Common myeloid progenitor, CD34-positive (primary cell): ENCODE results near the gene ZNF37A.

Experiments
- CTCF ChIA-PET: fragments of 350-600 bp; sonication (Branson Sonifier 250); formaldehyde crosslinking; loops from one replicate; lab custom pipeline; 2021; ENCODE audit warnings: antibody characterized with exemption; lab: Charles Lee
- POLR2A ChIA-PET: fragments of 350-600 bp; sonication (Branson Sonifier 250); formaldehyde crosslinking; loops from one replicate; lab custom pipeline; 2021; ENCODE audit warnings: antibody characterized with exemption; lab: Charles Lee
- DNase-seq, 3 donors: peaks; one replicate each; pipeline versions ENCODE4 v3.0.0 to v3.0.0-alpha.2; 2013
- H3K27ac ChIP-seq, 2 experiments: 1 replicate in 1 of 2; 2 replicates in 1 of 2; pipeline ENCODE4 v1.7.0; 2013; ENCODE audit warnings: inconsistent platforms in 2 of 2, low read length in 2 of 2, mild to moderate bottlenecking in 2 of 2, low read depth in 1 of 2, moderate library complexity in 1 of 2; ENCODE audit not compliant: severe bottlenecking in 2 of 2, insufficient read depth in 1 of 2, poor library complexity in 1 of 2
- H3K27me3 ChIP-seq, 5 experiments: replicated peaks in 2 of 5; 1 replicate in 3 of 5; 2 replicates in 2 of 5; pipeline versions ENCODE4 v1.6.1 to v1.7.0; 2013; ENCODE audit warnings: low read length in 4 of 5, mild to moderate bottlenecking in 2 of 5, moderate library complexity in 2 of 5, inconsistent platforms in 1 of 5; ENCODE audit not compliant: insufficient read depth in 5 of 5, control insufficient read depth in 4 of 5
- H3K36me3 ChIP-seq, 4 experiments: 1 replicate in 2 of 4; 2 replicates in 2 of 4; pipeline versions ENCODE4 v1.6.1 to v1.7.0; 2013; ENCODE audit warnings: low read length in 3 of 4, control low read depth in 1 of 4, mild to moderate bottlenecking in 1 of 4; ENCODE audit not compliant: control insufficient read depth in 4 of 4, insufficient read depth in 4 of 4
- H3K4me1 ChIP-seq, 4 experiments: 1 replicate in 3 of 4; 2 replicates in 1 of 4; pipeline versions ENCODE4 v1.6.1 to v1.7.1; 2013; ENCODE audit warnings: low read length in 3 of 4, mild to moderate bottlenecking in 3 of 4, control low read depth in 1 of 4, inconsistent platforms in 1 of 4, moderate library complexity in 1 of 4; ENCODE audit not compliant: control insufficient read depth in 4 of 4, insufficient read depth in 4 of 4; ENCODE audit errors: control extremely low read depth in 1 of 4
- H3K4me3 ChIP-seq, 7 experiments: 1 replicate in 4 of 7; 2 replicates in 3 of 7; pipeline versions ENCODE4 v1.5.1 to v1.7.0; 2013; ENCODE audit warnings: mild to moderate bottlenecking in 7 of 7, low read length in 6 of 7, moderate library complexity in 6 of 7, inconsistent platforms in 2 of 7, low read depth in 2 of 7, control low read depth in 1 of 7; ENCODE audit not compliant: insufficient read depth in 4 of 7, control insufficient read depth in 1 of 7; ENCODE audit errors: extremely low read depth in 1 of 7
- H3K9me3 ChIP-seq, 5 experiments: 1 replicate in 4 of 5; 2 replicates in 1 of 5; pipeline versions ENCODE4 v1.6.1 to v1.7.1; 2013; ENCODE audit warnings: low read length in 4 of 5, mild to moderate bottlenecking in 2 of 5, inconsistent platforms in 1 of 5, low read depth in 1 of 5, moderate library complexity in 1 of 5; ENCODE audit not compliant: control insufficient read depth in 4 of 5, insufficient read depth in 2 of 5; ENCODE audit errors: control extremely low read depth in 1 of 5
- WGBS: methylation state at CpG from one replicate; pipeline ENCODE4 v1.1.5; 2013; ENCODE audit not compliant: insufficient coverage; 5-methylcytosine and 5-hydroxymethylcytosine counted together

The ZNF37A gene

DNA sequence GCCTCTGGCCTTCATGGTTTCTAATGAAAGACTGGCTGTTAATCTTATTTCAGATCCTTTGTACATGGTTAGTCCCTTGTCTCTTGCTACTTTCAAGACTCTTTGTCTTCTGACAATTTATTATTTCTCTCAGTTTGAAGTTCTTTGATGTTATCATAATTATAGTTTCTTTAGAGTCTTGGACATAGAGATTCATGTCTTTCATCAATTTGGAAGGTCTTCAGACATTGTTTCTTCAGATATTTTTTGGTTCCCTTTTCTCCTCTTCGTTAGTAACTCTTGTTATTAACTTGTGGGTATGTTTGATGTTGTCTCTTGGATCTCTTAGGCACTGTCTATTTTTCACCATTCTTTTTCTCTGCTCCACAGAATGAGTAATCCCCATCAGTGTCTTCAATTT, 8.7 kb downstream of the ZNF37A start:
- H3K4me1 ChIP-seq, result no peaks in the 10 kb centered on the region
- WGBS, result no CpG with 5 or more reads among the region's 1 CpG
- no peak overlapping the region for H3K27ac ChIP-seq
- no peak overlapping the region for H3K4me3 ChIP-seq
- ChIA-PET CTCF (no interaction called here), POLR2A (no interaction called here)
- DNase-seq, result peak in 2 of 3 donors; percentile 39 to 54
- H3K27me3 ChIP-seq, result no peaks in the 10 kb centered on the region
- H3K9me3 ChIP-seq, result peaks cover 18 to 75% (median 23%) of the 10 kb centered on the region in 5 experiments
- H3K36me3 ChIP-seq, result peaks cover 32 to 89% (median 35%) of the 10 kb centered on the region in 4 experiments

GRCh38 chr10:38103756-38104155, 9.6 kb downstream of the ZNF37A start:
- peaks cover 18 to 74% (median 23%) of the 10 kb centered on the region in 5 experiments for H3K9me3 ChIP-seq
- peak overlapping the region in 1 of 7 experiments; percentile 19 for H3K4me3 ChIP-seq
- ChIA-PET CTCF (no interaction called here), POLR2A (no interaction called here)
- DNase-seq, result no peak
- WGBS, result 93% methylated on average over 3 of the region's 3 CpGs
- H3K4me1 ChIP-seq, result no peaks in the 10 kb centered on the region
- H3K27ac ChIP-seq, result no peak overlapping the region
- no peaks in the 10 kb centered on the region for H3K27me3 ChIP-seq
- peaks cover 28 to 80% (median 32%) of the 10 kb centered on the region in 4 experiments for H3K36me3 ChIP-seq

DNA sequence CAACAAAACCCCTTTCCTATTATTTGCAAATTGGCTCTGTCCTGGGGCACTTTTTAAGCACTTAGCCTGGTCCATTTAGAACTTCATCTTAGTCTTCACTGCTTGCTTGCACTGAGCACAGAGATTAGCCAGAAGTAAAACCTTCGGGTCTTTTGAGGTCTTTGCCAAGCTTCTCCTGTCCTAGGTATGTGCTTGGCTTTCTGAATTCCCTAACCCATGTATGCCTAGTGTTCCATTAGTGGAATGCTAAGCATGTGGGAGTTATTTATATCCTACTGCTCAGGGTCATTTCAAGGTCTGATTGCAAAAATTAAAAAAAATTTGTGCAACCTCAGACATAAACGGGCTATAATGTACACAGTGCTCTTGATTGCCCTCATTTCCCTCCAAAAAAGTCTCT, 18.0 kb downstream of the ZNF37A start:
- peaks cover 17 to 40% (median 30%) of the 10 kb centered on the region in 4 experiments for H3K36me3 ChIP-seq
- DNase-seq, result no peak
- ChIA-PET POLR2A (no interaction called here), CTCF (no interaction called here)
- no peaks in the 10 kb centered on the region for H3K27me3 ChIP-seq
- WGBS, result 100% methylated on average over 1 of the region's 2 CpGs
- H3K9me3 ChIP-seq, result peaks cover 9 to 68% (median 26%) of the 10 kb centered on the region in 5 experiments
- no peak overlapping the region for H3K27ac ChIP-seq
- no peak overlapping the region for H3K4me3 ChIP-seq
- H3K4me1 ChIP-seq, result no peaks in the 10 kb centered on the region

DNA sequence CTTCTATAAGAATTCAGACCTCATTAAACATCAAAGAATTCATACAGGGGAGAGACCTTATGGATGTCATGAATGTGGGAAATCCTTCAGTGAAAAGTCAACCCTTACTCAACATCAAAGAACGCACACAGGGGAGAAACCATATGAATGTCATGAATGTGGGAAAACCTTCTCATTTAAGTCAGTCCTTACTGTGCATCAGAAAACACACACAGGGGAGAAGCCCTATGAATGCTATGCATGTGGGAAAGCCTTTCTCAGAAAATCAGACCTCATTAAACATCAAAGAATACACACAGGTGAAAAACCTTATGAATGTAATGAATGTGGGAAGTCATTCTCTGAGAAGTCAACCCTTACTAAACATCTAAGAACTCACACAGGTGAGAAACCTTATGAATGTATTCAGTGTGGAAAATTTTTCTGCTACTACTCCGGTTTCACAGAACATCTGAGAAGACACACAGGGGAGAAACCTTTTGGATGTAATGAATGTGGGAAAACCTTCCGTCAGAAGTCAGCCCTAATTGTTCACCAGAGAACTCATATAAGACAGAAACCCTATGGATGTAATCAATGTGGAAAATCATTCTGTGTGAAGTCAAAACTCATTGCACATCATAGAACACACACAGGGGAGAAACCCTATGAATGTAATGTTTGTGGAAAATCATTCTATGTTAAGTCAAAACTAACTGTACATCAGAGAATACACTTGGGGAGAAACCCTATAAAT, 24.1 kb downstream of the ZNF37A start:
- no CpG with 5 or more reads among the region's 3 CpGs for WGBS
- DNase-seq, result peak in 2 of 3 donors; percentile 15 to 54
- H3K27ac ChIP-seq, result no peak overlapping the region
- ChIA-PET POLR2A (no interaction called here), CTCF (no interaction called here)
- H3K27me3 ChIP-seq, result no peaks in the 10 kb centered on the region
- peaks cover 27 to 86% (median 55%) of the 10 kb centered on the region in 5 experiments for H3K9me3 ChIP-seq
- peaks cover 27 to 58% (median 42%) of the 10 kb centered on the region in 4 experiments for H3K36me3 ChIP-seq
- H3K4me1 ChIP-seq, result no peaks in the 10 kb centered on the region
- H3K4me3 ChIP-seq, result no peak overlapping the region

DNA sequence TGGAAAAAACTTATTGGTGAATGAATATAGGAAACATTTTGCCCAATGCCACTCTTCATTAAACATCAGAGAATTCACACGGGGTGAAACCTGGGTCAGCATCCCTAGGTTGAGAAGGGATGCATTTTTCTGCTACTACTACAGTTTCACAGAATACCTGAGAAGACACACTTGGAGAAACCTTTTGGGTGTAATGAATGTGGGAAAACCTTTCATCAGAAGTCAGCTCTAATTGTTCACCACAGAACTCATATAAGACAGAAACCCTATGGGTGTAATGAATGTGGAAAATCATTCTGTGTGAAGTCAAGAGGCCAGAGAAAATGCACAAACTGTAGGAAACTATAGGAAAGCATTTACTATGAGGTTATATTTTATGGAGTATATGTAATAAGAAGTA, 24.9 kb downstream of the ZNF37A start:
- Histone ChIP-seq H3K4me1 (no peaks in the 10 kb centered on the region), H3K4me3 (peak overlapping the region in 1 of 7 experiments; percentile 13), H3K9me3 (peaks cover 31 to 86% (median 52%) of the 10 kb centered on the region in 5 experiments), H3K36me3 (peaks cover 27 to 50% (median 39%) of the 10 kb centered on the region in 4 experiments), H3K27me3 (no peaks in the 10 kb centered on the region), H3K27ac (no peak overlapping the region)
- ChIA-PET POLR2A (no interaction called here), CTCF (no interaction called here)
- no peak for DNase-seq
- WGBS, result no CpG with 5 or more reads among the region's 1 CpG

DNA sequence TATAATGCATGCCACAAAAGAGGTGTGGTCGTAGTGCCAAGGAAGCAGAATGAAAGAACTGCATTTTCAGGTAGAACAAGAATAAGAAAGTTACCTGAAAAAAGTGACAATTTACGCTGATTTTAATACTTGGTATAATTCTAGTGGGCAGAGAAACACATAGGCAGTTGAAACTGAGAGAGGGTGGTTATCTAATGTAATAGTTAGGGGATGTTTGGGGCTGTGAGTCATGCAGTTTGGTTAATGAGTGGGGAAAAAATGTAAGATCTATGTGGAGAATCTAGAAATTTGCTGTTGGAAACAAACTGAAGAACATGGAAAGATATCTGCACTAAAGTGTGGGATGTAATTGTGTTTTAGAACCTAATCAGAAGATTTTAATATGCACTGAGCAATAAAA, 33.7 kb downstream of the ZNF37A start:
- DNase-seq, result no peak
- CTCF ChIA-PET, result no interaction called here
- Histone ChIP-seq H3K4me1 (no peaks in the 10 kb centered on the region), H3K4me3 (no peak overlapping the region), H3K36me3 (no peaks in the 10 kb centered on the region), H3K9me3 (peaks cover 0 to 63% (median 13%) of the 10 kb centered on the region in 5 experiments), H3K27ac (no peak overlapping the region), H3K27me3 (no peaks in the 10 kb centered on the region)
- WGBS, result 100% methylated on average over 1 of the region's 2 CpGs
- POLR2A ChIA-PET, result no interaction called here

DNA sequence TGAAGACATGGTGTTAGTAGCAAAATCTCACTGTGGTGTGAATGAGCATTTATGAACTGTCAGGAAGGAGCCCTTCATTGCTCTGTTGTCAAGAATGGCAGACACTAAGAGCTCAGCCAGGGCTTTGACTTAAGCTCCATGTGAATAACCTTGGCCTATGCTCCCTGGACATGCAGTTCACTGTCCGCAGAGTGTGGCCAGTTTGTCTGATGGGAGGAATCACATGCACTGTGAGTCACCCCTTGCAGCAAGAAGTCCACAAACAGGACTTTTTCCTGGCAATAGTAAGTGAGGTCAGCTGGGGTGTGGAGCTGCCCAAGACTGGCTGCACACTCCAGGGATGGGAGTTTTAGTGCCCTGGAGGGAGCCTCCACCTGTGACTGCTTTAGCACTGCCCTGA, 49.5 kb downstream of the ZNF37A start:
- POLR2A ChIA-PET, result no interaction called here
- CTCF ChIA-PET, result interaction anchor here (0.7 kb wide), 1 partner anchor 20 kb away, joined by 3 read pairs; no protein-coding TSS in a partner anchor
- WGBS, result 83% methylated on average over 1 of the region's 1 CpG

More for the DNA sequence above, 49.5 kb downstream of the ZNF37A start:
- Histone ChIP-seq H3K9me3 (peaks cover 0 to 9% (median 3%) of the 10 kb centered on the region in 5 experiments), H3K4me1 (no peaks in the 10 kb centered on the region), H3K27ac (no peak overlapping the region), H3K4me3 (no peak overlapping the region), H3K36me3 (no peaks in the 10 kb centered on the region), H3K27me3 (no peaks in the 10 kb centered on the region)
- DNase-seq, result no peak
